ENCODE results near the gene PKNOX2.

- no peak for TF ChIP-seq CTCF (IDR thresholded peaks at IDR 0.05)
- TF ChIP-seq POLR2A (IDR thresholded peaks at IDR 0.05) = no peak
Observed at GRCh38 chr11:125253289-125253688, 88.7 kb downstream of the PKNOX2 start.

All from lower leg skin (tissue), 3 donors.